H1 (cell line): Measurements from ENCODE around the gene NSD2. TPM values are rescaled to one million over a fixed set of nuclear protein-coding genes. Genes with fewer than 3 reads are reported as not detected.

Source experiments
- CHD7 ChIP-seq: fragments of 300-600 bp; sonication (generic); IDR thresholded peaks from 2 replicates; pipeline ENCODE4 v1.7.1; 2012; ENCODE audit warnings: low read length, moderate library complexity, mild to moderate bottlenecking, inconsistent platforms; ENCODE audit not compliant: insufficient replicate concordance
- FOSL1 ChIP-seq: IDR thresholded peaks from 2 replicates; pipeline ENCODE4 v1.6.1; 2011; ENCODE audit warnings: mild to moderate bottlenecking, low read depth, low read length, moderate library complexity; ENCODE audit not compliant: insufficient read depth
- JUN ChIP-seq: IDR thresholded peaks from 2 replicates; pipeline ENCODE4 v1.6.1; 2011; ENCODE audit warnings: low read depth, mild to moderate bottlenecking, improper control_type of control experiment, low read length
- KDM1A ChIP-seq: fragments of 200-600, 300-600 bp; sonication (generic); IDR thresholded peaks from 2 replicates; pipeline ENCODE4 v1.7.1; 2016; ENCODE audit warnings: mild to moderate bottlenecking, low read length, borderline replicate concordance
- SIX5 ChIP-seq: IDR thresholded peaks from 2 replicates; pipeline ENCODE4 v1.6.1; 2011; ENCODE audit warnings: mild to moderate bottlenecking, low read depth, low read length
- polyA plus RNA-seq, 7 experiments: library from polyadenylated mRNA; depleted of rRNA in 3 of 7; stranded (reverse) in 5 of 7; unstranded in 2 of 7; fragments of >200 nt in 5 of 7; fragments of 200-250 nt in 2 of 7; gene quantifications; 1 replicate in 5 of 7; 2 replicates in 1 of 7; 4 replicates in 1 of 7; pipeline versions ENCODE4 v1.2.1 to v1.2.3, GENCODE V29; 2011 to 2013; ENCODE audit warnings: missing spikeins in 2 of 7, mixed read lengths in 2 of 7
- total RNA-seq: library from RNA; stranded (reverse); fragmentation: NEBNext Ultra II Directional; extraction: Animal tissue kit (Norgen Biotek cat#: 25700); gene quantifications from 2 replicates; pipeline ENCODE4 v1.2.1, GENCODE V29; 2021

Gene NSD2
- total and polyA plus RNA-seq, 2 of the 8 experiments (the other 6 are each of a cell fraction or from before 2014, with no cell fraction given): 26.7 to 129 TPM

DNA sequence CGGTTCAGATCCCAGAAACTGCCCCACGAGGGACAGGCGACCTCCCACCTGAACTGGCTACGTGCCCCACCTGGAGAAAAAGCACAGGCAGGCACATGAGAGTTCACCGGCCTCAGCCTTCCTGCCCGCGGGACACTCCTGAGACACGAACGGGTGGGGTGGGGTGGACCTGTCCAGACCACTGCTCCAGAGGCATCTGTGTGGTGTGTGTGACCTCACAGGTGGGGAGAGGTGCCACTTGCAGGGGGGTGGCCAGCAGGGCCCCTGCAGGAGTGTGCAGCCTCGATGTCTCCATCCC lies 119.1 kb downstream of the NSD2 start (continued):
- no peak for TF ChIP-seq CHD7
- no peak for TF ChIP-seq FOSL1
- TF ChIP-seq KDM1A: no peak
- TF ChIP-seq SIX5: no peak
- TF ChIP-seq JUN: no peak
